ENCODE measurements around the gene TRIP6.

The TRIP6 gene

GRCh38 chr7:100921039-100921438 lies 53.9 kb downstream of the TRIP6 start:
- H3K4me3 ChIP-seq (ENCODE audit: low read length): no peak overlapping the region
- H3K4me1 ChIP-seq (ENCODE audit: control insufficient read depth, insufficient read depth, low read length): peaks cover 4% of the 10 kb centered on the region
- H3K9me3 ChIP-seq (ENCODE audit: control insufficient read depth, low read length): no peaks in the 10 kb centered on the region
- no peaks in the 10 kb centered on the region for H3K27me3 ChIP-seq (ENCODE audit: control insufficient read depth, insufficient read depth, low read length)
- H3K36me3 ChIP-seq (ENCODE audit: control insufficient read depth, insufficient read depth, low read length): no peaks in the 10 kb centered on the region
- no peak overlapping the region for H3K9ac ChIP-seq (ENCODE audit: low read length)

All from mucosa of stomach (tissue), 1 donor.